NK-92 (cell line): ENCODE measurements around the gene HP1BP3.
"Not testable (repeated sequence)": the region's sequence is repeated elsewhere in the genome, so short reads cannot be mapped to it uniquely, and the experiment has no call there.

Experiments
- DNase-seq: peaks from one replicate; lab custom pipeline; 2025; ENCODE audit not compliant: unreplicated experiment; lab: John Stamatoyannopoulos, UW

HP1BP3 gene

GRCh38 chr1:20727746-20728316 is 59.3 kb downstream of the HP1BP3 start:
- no peak for DNase-seq

- DNase-seq: no peak
These were observed 60.0 kb downstream of the HP1BP3 start for GRCh38 chr1:20726932-20727745.

- no peak for DNase-seq
These were observed 60.8 kb downstream of the HP1BP3 start for GRCh38 chr1:20726118-20726911.

- DNase-seq: no peak
These were observed 61.7 kb downstream of the HP1BP3 start for GRCh38 chr1:20725189-20726117.

GRCh38 chr1:20724364-20725188 is 62.5 kb downstream of the HP1BP3 start:
- no peak for DNase-seq

GRCh38 chr1:20723537-20724363 is 63.4 kb downstream of the HP1BP3 start:
- DNase-seq: no peak

GRCh38 chr1:20723159-20723536 is 64.0 kb downstream of the HP1BP3 start:
- DNase-seq: no peak

- DNase-seq: no peak
These were observed 65.7 kb downstream of the HP1BP3 start for GRCh38 chr1:20721117-20722061.

GRCh38 chr1:20720631-20721091 is 66.4 kb downstream of the HP1BP3 start:
- no peak for DNase-seq

GRCh38 chr1:20719871-20720620 is 67.1 kb downstream of the HP1BP3 start:
- no peak for DNase-seq

GRCh38 chr1:20719261-20719660 is 67.8 kb downstream of the HP1BP3 start:
- no peak for DNase-seq

- not testable (repeated sequence) for DNase-seq
These were observed 68.7 kb downstream of the HP1BP3 start for GRCh38 chr1:20718343-20718882.

- no peak for DNase-seq
These were observed 69.4 kb downstream of the HP1BP3 start, which contains the start of gene KIF17 for GRCh38 chr1:20717452-20718342. TSS of gene KIF17 (minus strand) at chr1:20718007. CDS start at chr1:20717706, 301 bp downstream.

- no peak for DNase-seq
These were observed 70.9 kb downstream of the HP1BP3 start for GRCh38 chr1:20716232-20716631.

- no peak for DNase-seq
These were observed 71.7 kb downstream of the HP1BP3 start for GRCh38 chr1:20715406-20715805.

GRCh38 chr1:20713440-20713839 is 73.7 kb downstream of the HP1BP3 start:
- no peak for DNase-seq
